Measurements from ENCODE around the gene CSTF1. TPM values are rescaled to one million over a fixed set of nuclear protein-coding genes. Genes with fewer than 3 reads are reported as not detected.

Gene CSTF1
- total RNA-seq, 1 donor from 2014 or later, result 55.2 TPM

- Mint-ChIP-seq H3K27me3 (ENCODE audit: insufficient read depth) (peaks cover 6% of the 10 kb centered on the region), H3K27ac (peak overlapping the region; percentile 48), H3K9me3 (no peaks in the 10 kb centered on the region), H3K36me3 (ENCODE audit: low read depth) (no peaks in the 10 kb centered on the region), H3K4me1 (ENCODE audit: low read depth) (peaks cover 7% of the 10 kb centered on the region), H3K4me3 (peak overlapping the region; percentile 85)
- DNase-seq (ENCODE audit: low spot score), result no peak
- intact Hi-C loops (cut with micrococcal nuclease), result loop anchor here (1.0 to 5.0 kb wide), 2 partner anchors 12 to 112 kb away; partner anchors contain the start of gene MC3R
These were observed 33.0 kb upstream of the CSTF1 start for GRCh38 chr20:56359212-56360132.

- H3K27ac Mint-ChIP-seq, result no peak overlapping the region
- no peaks in the 10 kb centered on the region for H3K36me3 Mint-ChIP-seq (ENCODE audit: low read depth)
- H3K9me3 Mint-ChIP-seq, result no peaks in the 10 kb centered on the region
- intact Hi-C loops (cut with micrococcal nuclease), result no loop called here
- peaks cover 6% of the 10 kb centered on the region for H3K27me3 Mint-ChIP-seq (ENCODE audit: insufficient read depth)
- peaks cover 7% of the 10 kb centered on the region for H3K4me1 Mint-ChIP-seq (ENCODE audit: low read depth)
- H3K4me3 Mint-ChIP-seq, result peak overlapping the region; percentile 85
- DNase-seq (ENCODE audit: low spot score), result no peak
These were observed 32.1 kb upstream of the CSTF1 start for GRCh38 chr20:56360133-56360907.

- peak overlapping the region; percentile 85 for H3K4me3 Mint-ChIP-seq
- peaks cover 7% of the 10 kb centered on the region for H3K4me1 Mint-ChIP-seq (ENCODE audit: low read depth)
- no peaks in the 10 kb centered on the region for H3K36me3 Mint-ChIP-seq (ENCODE audit: low read depth)
- H3K27ac Mint-ChIP-seq, result no peak overlapping the region
- no peaks in the 10 kb centered on the region for H3K9me3 Mint-ChIP-seq
- no peak for DNase-seq (ENCODE audit: low spot score)
- peaks cover 5% of the 10 kb centered on the region for H3K27me3 Mint-ChIP-seq (ENCODE audit: insufficient read depth)
- intact Hi-C loops (cut with micrococcal nuclease), result no loop called here
These were observed 31.6 kb upstream of the CSTF1 start for GRCh38 chr20:56360908-56361205.

- H3K36me3 Mint-ChIP-seq (ENCODE audit: low read depth), result no peaks in the 10 kb centered on the region
- no peaks in the 10 kb centered on the region for H3K9me3 Mint-ChIP-seq
- intact Hi-C loops (cut with micrococcal nuclease), result no loop called here
- H3K4me1 Mint-ChIP-seq (ENCODE audit: low read depth), result peaks cover 7% of the 10 kb centered on the region
- H3K27me3 Mint-ChIP-seq (ENCODE audit: insufficient read depth), result peaks cover 4% of the 10 kb centered on the region
- no peak for DNase-seq (ENCODE audit: low spot score)
- H3K4me3 Mint-ChIP-seq, result no peak overlapping the region
- no peak overlapping the region for H3K27ac Mint-ChIP-seq
These were observed 30.5 kb upstream of the CSTF1 start for GRCh38 chr20:56361900-56362299.

GRCh38 chr20:56362833-56363413 is 29.5 kb upstream of the CSTF1 start:
- no peaks in the 10 kb centered on the region for H3K9me3 Mint-ChIP-seq
- intact Hi-C loops (cut with micrococcal nuclease), result no loop called here
- H3K4me1 Mint-ChIP-seq (ENCODE audit: low read depth), result peaks cover 7% of the 10 kb centered on the region
- no peak for DNase-seq (ENCODE audit: low spot score)
- H3K27me3 Mint-ChIP-seq (ENCODE audit: insufficient read depth), result peaks cover under 1% of the 10 kb centered on the region
- no peaks in the 10 kb centered on the region for H3K36me3 Mint-ChIP-seq (ENCODE audit: low read depth)
- H3K4me3 Mint-ChIP-seq, result no peak overlapping the region
- H3K27ac Mint-ChIP-seq, result no peak overlapping the region

GRCh38 chr20:56363491-56363890 is 29.0 kb upstream of the CSTF1 start:
- intact Hi-C loops (cut with micrococcal nuclease), result no loop called here
- Mint-ChIP-seq H3K27me3 (ENCODE audit: insufficient read depth) (no peaks in the 10 kb centered on the region), H3K9me3 (no peaks in the 10 kb centered on the region), H3K4me3 (no peak overlapping the region), H3K4me1 (ENCODE audit: low read depth) (peaks cover 7% of the 10 kb centered on the region), H3K27ac (no peak overlapping the region), H3K36me3 (ENCODE audit: low read depth) (no peaks in the 10 kb centered on the region)
- no peak for DNase-seq (ENCODE audit: low spot score)

GRCh38 chr20:56368351-56369134 is 23.9 kb upstream of the CSTF1 start:
- Mint-ChIP-seq H3K27ac (no peak overlapping the region), H3K36me3 (ENCODE audit: low read depth) (peaks cover 29% of the 10 kb centered on the region), H3K9me3 (no peaks in the 10 kb centered on the region)

GRCh38 chr20:56369179-56369578 is 23.3 kb upstream of the CSTF1 start:
- intact Hi-C loops (cut with micrococcal nuclease), result no loop called here
- Mint-ChIP-seq H3K36me3 (ENCODE audit: low read depth) (peaks cover 31% of the 10 kb centered on the region), H3K27ac (no peak overlapping the region), H3K4me3 (no peak overlapping the region), H3K4me1 (ENCODE audit: low read depth) (peaks cover 18% of the 10 kb centered on the region), H3K9me3 (no peaks in the 10 kb centered on the region), H3K27me3 (ENCODE audit: insufficient read depth) (no peaks in the 10 kb centered on the region)
- DNase-seq (ENCODE audit: low spot score), result no peak

More at GRCh38 chr20:56368351-56369134, 23.9 kb upstream of the CSTF1 start:
- H3K27me3 Mint-ChIP-seq (ENCODE audit: insufficient read depth), result no peaks in the 10 kb centered on the region
- no peak for DNase-seq (ENCODE audit: low spot score)
- no peak overlapping the region for H3K4me3 Mint-ChIP-seq
- intact Hi-C loops (cut with micrococcal nuclease), result no loop called here
- peaks cover 12% of the 10 kb centered on the region for H3K4me1 Mint-ChIP-seq (ENCODE audit: low read depth)

GRCh38 chr20:56371977-56372376 is 20.5 kb upstream of the CSTF1 start:
- intact Hi-C loops (cut with micrococcal nuclease), result loop anchor here (1.0 kb wide), 1 partner anchor 13 kb away; no protein-coding TSS in a partner anchor
- Mint-ChIP-seq H3K4me3 (no peak overlapping the region), H3K4me1 (ENCODE audit: low read depth) (peaks cover 34% of the 10 kb centered on the region), H3K9me3 (no peaks in the 10 kb centered on the region), H3K27me3 (ENCODE audit: insufficient read depth) (no peaks in the 10 kb centered on the region), H3K27ac (no peak overlapping the region), H3K36me3 (ENCODE audit: low read depth) (peaks cover 43% of the 10 kb centered on the region)
- no peak for DNase-seq (ENCODE audit: low spot score)

GRCh38 chr20:56372850-56373249 is 19.6 kb upstream of the CSTF1 start:
- Mint-ChIP-seq H3K36me3 (ENCODE audit: low read depth) (peaks cover 50% of the 10 kb centered on the region), H3K4me3 (no peak overlapping the region)
- no peak for DNase-seq (ENCODE audit: low spot score)

GRCh38 chr20:56373942-56374341 is 18.5 kb upstream of the CSTF1 start:
- DNase-seq (ENCODE audit: low spot score), result no peak
- no peak overlapping the region for H3K27ac Mint-ChIP-seq
- intact Hi-C loops (cut with micrococcal nuclease), result loop anchor here (2.0 kb wide), 1 partner anchor 19 kb away; the partner anchor contains the start of genes AURKA and CSTF1
- no peak overlapping the region for H3K4me3 Mint-ChIP-seq
- peaks cover 45% of the 10 kb centered on the region for H3K4me1 Mint-ChIP-seq (ENCODE audit: low read depth)
- no peaks in the 10 kb centered on the region for H3K27me3 Mint-ChIP-seq (ENCODE audit: insufficient read depth)
- H3K36me3 Mint-ChIP-seq (ENCODE audit: low read depth), result peaks cover 60% of the 10 kb centered on the region
- no peaks in the 10 kb centered on the region for H3K9me3 Mint-ChIP-seq

More at GRCh38 chr20:56372850-56373249, 19.6 kb upstream of the CSTF1 start:
- intact Hi-C loops (cut with micrococcal nuclease), result no loop called here
- Mint-ChIP-seq H3K27me3 (ENCODE audit: insufficient read depth) (no peaks in the 10 kb centered on the region), H3K27ac (peak overlapping the region; percentile 75), H3K9me3 (no peaks in the 10 kb centered on the region), H3K4me1 (ENCODE audit: low read depth) (peaks cover 34% of the 10 kb centered on the region)

- intact Hi-C loops (cut with micrococcal nuclease), result no loop called here
- Mint-ChIP-seq H3K4me1 (ENCODE audit: low read depth) (peaks cover 56% of the 10 kb centered on the region), H3K9me3 (no peaks in the 10 kb centered on the region), H3K27ac (peak overlapping the region; percentile 63), H3K27me3 (ENCODE audit: insufficient read depth) (no peaks in the 10 kb centered on the region), H3K4me3 (no peak overlapping the region), H3K36me3 (ENCODE audit: low read depth) (peaks cover 55% of the 10 kb centered on the region)
- no peak for DNase-seq (ENCODE audit: low spot score)
These were observed 16.1 kb upstream of the CSTF1 start for GRCh38 chr20:56376331-56376730.

All from activated T-helper 1 cell treated with anti-CD3 and anti-CD28 coated beads, Interleukin-12 subunit alpha, Interleukin-12 subunit beta, Interleukin-2, Interleukin-4 antibody, amounts not matched to agents 30 ng/mL and 10 ng/mL and 1 ng/mL, durations not matched to agents 14 hours and 24 hours and 36 hours (primary cell).